PC-9 (cell line): ENCODE measurements around the gene PYGB. TPM values are rescaled to one million over a fixed set of nuclear protein-coding genes. Genes with fewer than 3 reads are reported as not detected.
A peak's percentile ranks its signal among the peaks of the same experiment; 100 is the strongest.

ENCODE experiments used
- BruUV-seq: library from RNA; stranded (reverse); fragments of 400-500 nt; replicated peaks from 2 replicates; lab custom pipeline; 2021; lab: Mats Ljungman, UMichigan
- CTCF ChIA-PET: fragments of 300-600 bp; sonication (Branson Sonifier 250); formaldehyde crosslinking; loops from one replicate; lab custom pipeline; 2022; ENCODE audit warnings: antibody characterized with exemption; lab: Charles Lee
- POLR2A ChIA-PET: fragments of 300-600 bp; sonication (Branson Sonifier 250); formaldehyde crosslinking; loops from one replicate; lab custom pipeline; 2022; ENCODE audit warnings: antibody characterized with exemption; ENCODE audit not compliant: unreplicated experiment; lab: Charles Lee
- DNase-seq, 2 experiments: peaks; one replicate each; pipeline versions ENCODE4 v3.0.0 to v3.0.0-alpha.2; 2015 to 2022; ENCODE audit warnings: mixed read lengths in 1 of 2
- H2AFZ ChIP-seq: fragments of 200-600 bp; sonication (generic); 2 replicates; pipeline ENCODE4 v1.8.1; 2017; ENCODE audit warnings: antibody characterized with exemption
- H3F3A ChIP-seq: fragments of 200-600 bp; sonication (generic); 2 replicates; pipeline ENCODE4 v1.8.1; 2017; ENCODE audit warnings: antibody characterized with exemption, mild to moderate bottlenecking, low read depth; ENCODE audit not compliant: insufficient read depth
- H3K27ac ChIP-seq: fragments of 200-600 bp; sonication (generic); 2 replicates; pipeline ENCODE4 v1.6.1; 2016; ENCODE audit warnings: mixed run types
- H3K27me3 ChIP-seq: fragments of 200-600 bp; sonication (generic); 2 replicates; pipeline ENCODE4 v1.6.1; 2016; ENCODE audit warnings: low read depth, mixed run types; ENCODE audit not compliant: insufficient read depth
- H3K36me3 ChIP-seq: fragments of 200-600 bp; sonication (generic); 2 replicates; pipeline ENCODE4 v1.6.1; 2016; ENCODE audit warnings: low read depth, mixed run types
- H3K4me1 ChIP-seq: fragments of 200-600 bp; sonication (generic); replicated peaks from 2 replicates; pipeline ENCODE4 v1.6.1; 2016; ENCODE audit warnings: mixed run types; ENCODE audit not compliant: insufficient read depth
- H3K4me2 ChIP-seq: fragments of 200-600 bp; sonication (generic); 2 replicates; pipeline ENCODE4 v1.6.1; 2017; ENCODE audit warnings: mixed run types
- H3K4me3 ChIP-seq: fragments of 200-600 bp; sonication (generic); 2 replicates; pipeline ENCODE4 v1.6.1; 2016; ENCODE audit warnings: mixed run types
- H3K79me2 ChIP-seq: fragments of 200-600 bp; sonication (generic); 2 replicates; pipeline ENCODE4 v1.6.1; 2017; ENCODE audit warnings: low read depth, mixed run types
- H3K9me2 ChIP-seq: fragments of 200-600 bp; sonication (generic); 2 replicates; pipeline ENCODE4 v1.8.1; 2017; ENCODE audit warnings: mild to moderate bottlenecking; ENCODE audit not compliant: insufficient read depth
- H3K9me3 ChIP-seq: fragments of 200-600 bp; sonication (generic); 2 replicates; pipeline ENCODE4 v1.8.1; 2016; ENCODE audit warnings: low read depth; ENCODE audit not compliant: insufficient read depth
- H4K20me1 ChIP-seq: fragments of 200-600 bp; sonication (generic); 2 replicates; pipeline ENCODE4 v1.8.1; 2017; ENCODE audit not compliant: insufficient read depth
- EZH2 ChIP-seq: fragments of 200-600 bp; sonication (generic); IDR thresholded peaks from 2 replicates; pipeline ENCODE4 v1.8.0; 2017; ENCODE audit warnings: antibody characterized with exemption, low read depth
- intact Hi-C: fragments of 100-400 bp; cut with micrococcal nuclease; formaldehyde crosslinking; loops from one replicate; pipeline ENCODE4 v1.10.0; 2022; ENCODE audit not compliant: unreplicated experiment
- total RNA-seq: library from RNA; stranded (reverse); gene quantifications from 2 replicates; pipeline ENCODE4 v1.2.3, GENCODE V29; 2021
- TF ChIP-seq, protein P1 (sequence below): fragments of 200-600 bp; sonication (generic); conservative IDR thresholded peaks from 2 replicates; pipeline ENCODE4 v1.6.1; 2017; ENCODE audit warnings: mixed run types, antibody characterized with exemption, mild to moderate bottlenecking, moderate library complexity

Gene PYGB
- total RNA-seq, 1 experiment from 2014 or later, result 133 TPM

DNA sequence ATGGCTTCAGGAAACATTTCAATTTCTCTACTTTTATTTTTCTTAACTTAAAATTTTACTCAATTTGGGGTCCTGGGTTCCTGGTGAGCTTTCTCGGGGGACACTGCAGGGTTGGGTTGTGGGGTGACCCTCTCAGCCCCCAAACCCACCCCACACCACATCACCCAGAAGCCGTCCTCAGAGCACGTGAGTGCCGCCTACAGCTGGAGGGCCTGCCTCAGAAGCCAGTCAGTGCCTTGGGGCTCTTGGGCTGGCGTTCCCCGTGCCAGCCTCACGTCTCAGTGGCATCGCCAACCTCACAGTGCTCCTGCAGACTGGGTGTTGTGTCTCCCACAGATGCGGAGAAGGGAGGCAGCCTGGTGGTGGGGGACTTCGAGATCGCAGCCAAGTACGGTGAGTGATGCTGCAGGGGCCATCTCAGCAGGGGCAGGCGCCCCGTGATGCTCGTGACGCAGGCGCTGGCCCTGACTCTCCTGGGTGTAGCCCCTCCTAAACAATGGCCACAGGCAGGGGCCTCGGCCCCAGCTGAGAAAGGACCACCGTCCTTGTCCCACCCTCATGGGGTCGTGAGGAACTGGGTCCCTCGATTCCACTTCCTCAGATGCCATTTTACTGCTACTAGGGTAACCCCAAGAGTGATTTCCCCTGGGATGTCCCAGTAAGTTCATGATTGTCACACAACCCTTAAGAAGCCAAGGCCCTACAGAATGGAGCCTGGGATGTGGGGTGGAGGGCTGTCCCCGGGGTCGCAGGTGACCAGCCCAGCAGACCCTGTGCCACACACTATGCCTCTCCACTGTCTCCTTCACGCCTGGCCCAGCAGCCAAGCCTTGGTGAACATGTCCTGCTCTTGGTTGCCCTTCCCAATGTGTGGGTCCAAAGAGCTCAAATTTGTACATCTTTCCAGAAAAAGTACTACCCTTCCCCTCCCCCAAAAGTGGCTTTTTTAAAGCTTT lies 23.8 kb upstream of the PYGB start:
- no peak for DNase-seq
- intact Hi-C loops, result no loop called here
- Histone ChIP-seq H2AFZ (no peak overlapping the region), H3K79me2 (peaks cover 16% of the 10 kb centered on the region), H3F3A (peaks cover 38% of the 10 kb centered on the region), H3K27ac (peak overlapping the region; percentile 97), H3K36me3 (no peaks in the 10 kb centered on the region), H3K4me3 (peak overlapping the region; percentile 20; the same call in 1 of the 2 replicates), H3K4me1 (peaks cover 52% of the 10 kb centered on the region), H3K4me2 (peak overlapping the region; percentile 65), H3K9me3 (no peaks in the 10 kb centered on the region), H4K20me1 (no peaks in the 10 kb centered on the region), H3K9me2 (no peaks in the 10 kb centered on the region), H3K27me3 (no peaks in the 10 kb centered on the region)
- TSS peak; percentile 52 for BruUV-seq
- TF ChIP-seq, protein P1, sequence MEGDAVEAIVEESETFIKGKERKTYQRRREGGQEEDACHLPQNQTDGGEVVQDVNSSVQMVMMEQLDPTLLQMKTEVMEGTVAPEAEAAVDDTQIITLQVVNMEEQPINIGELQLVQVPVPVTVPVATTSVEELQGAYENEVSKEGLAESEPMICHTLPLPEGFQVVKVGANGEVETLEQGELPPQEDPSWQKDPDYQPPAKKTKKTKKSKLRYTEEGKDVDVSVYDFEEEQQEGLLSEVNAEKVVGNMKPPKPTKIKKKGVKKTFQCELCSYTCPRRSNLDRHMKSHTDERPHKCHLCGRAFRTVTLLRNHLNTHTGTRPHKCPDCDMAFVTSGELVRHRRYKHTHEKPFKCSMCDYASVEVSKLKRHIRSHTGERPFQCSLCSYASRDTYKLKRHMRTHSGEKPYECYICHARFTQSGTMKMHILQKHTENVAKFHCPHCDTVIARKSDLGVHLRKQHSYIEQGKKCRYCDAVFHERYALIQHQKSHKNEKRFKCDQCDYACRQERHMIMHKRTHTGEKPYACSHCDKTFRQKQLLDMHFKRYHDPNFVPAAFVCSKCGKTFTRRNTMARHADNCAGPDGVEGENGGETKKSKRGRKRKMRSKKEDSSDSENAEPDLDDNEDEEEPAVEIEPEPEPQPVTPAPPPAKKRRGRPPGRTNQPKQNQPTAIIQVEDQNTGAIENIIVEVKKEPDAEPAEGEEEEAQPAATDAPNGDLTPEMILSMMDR, result no peak
- TF ChIP-seq EZH2, result no peak
- ChIA-PET CTCF (interaction anchor here (0.6 to 1.6 kb wide), 8 partner anchors 9 to 315 kb away, joined by 3 to 22 read pairs (median 4); partner anchors contain the start of gene PYGB), POLR2A (interaction anchor here (0.6 to 1.7 kb wide), 5 partner anchors 9 to 29 kb away, joined by 4 to 18 read pairs (median 5); partner anchors contain the start of genes ENTPD6 and PYGB)

DNA sequence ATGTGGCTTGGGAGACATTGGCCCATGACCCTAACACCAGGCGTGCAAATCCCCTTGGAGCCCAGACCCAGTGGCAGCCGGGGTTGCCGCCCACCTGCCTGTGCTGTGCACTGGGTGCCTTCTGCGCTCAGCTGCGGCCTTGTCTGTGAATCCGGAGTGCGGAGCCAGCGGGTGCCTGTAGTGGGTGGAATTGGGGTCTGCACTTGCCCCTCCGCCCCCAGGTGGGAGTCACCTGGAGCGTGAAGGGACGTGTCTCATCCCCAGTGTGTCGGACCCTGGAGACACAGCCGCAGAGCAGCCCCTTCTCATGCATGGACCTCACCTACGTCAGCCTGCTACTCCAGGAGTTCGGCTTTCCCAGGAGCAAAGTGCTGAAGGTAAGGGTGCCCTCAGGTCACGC lies 22.9 kb upstream of the PYGB start:
- no peaks in the 10 kb centered on the region for H3K9me3 ChIP-seq
- H3K4me3 ChIP-seq, result no peak overlapping the region
- intact Hi-C loops, result no loop called here
- no peak overlapping the region for H2AFZ ChIP-seq
- DNase-seq, result no peak
- peaks cover 38% of the 10 kb centered on the region for H3F3A ChIP-seq
- BruUV-seq, result no TSS peak
- H3K79me2 ChIP-seq, result peaks cover 16% of the 10 kb centered on the region
- POLR2A ChIA-PET, result no interaction called here
- TF ChIP-seq EZH2, result no peak
- TF ChIP-seq, protein P1, result no peak
- H3K4me2 ChIP-seq, result peak overlapping the region; percentile 65; the same call in 1 of the 2 replicates
- H3K27me3 ChIP-seq, result no peaks in the 10 kb centered on the region
- H3K27ac ChIP-seq, result peak overlapping the region; percentile 97
- H3K36me3 ChIP-seq, result no peaks in the 10 kb centered on the region
- H3K9me2 ChIP-seq, result no peaks in the 10 kb centered on the region
- CTCF ChIA-PET, result no interaction called here
- peaks cover 52% of the 10 kb centered on the region for H3K4me1 ChIP-seq
- H4K20me1 ChIP-seq, result no peaks in the 10 kb centered on the region

DNA sequence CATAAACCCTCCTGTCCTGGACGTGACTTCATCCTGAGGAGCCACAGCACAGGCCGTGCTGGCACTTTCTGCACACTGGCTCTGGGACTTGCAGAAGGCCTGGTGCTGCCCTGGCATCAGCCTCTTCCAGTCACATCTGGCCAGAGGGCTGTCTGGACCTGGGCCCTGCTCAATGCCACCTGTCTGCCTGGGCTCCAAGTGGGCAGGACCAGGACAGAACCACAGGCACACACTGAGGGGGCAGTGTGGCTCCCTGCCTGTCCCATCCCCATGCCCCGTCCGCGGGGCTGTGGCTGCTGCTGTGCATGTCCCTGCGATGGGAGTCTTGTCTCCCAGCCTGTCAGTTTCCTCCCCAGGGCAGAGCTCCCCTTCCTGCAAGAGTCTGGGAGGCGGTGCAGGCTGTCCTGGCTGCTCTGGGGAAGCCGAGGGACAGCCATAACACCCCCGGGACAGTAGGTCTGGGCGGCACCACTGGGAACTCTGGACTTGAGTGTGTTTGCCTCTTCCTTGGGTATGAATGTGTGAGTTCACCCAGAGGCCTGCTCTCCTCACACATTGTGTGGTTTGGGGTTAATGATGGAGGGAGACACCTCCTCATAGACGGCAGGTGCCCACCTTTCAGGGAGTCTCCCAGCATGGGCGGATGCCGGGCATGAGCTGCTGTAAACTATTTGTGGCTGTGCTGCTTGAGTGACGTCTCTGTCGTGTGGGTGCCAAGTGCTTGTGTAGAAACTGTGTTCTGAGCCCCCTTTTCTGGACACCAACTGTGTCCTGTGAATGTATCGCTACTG lies 22.0 kb upstream of the PYGB start:
- no peak overlapping the region for H3K4me2 ChIP-seq
- TF ChIP-seq EZH2, result no peak
- TF ChIP-seq, protein P1, result no peak
- DNase-seq, result no peak
- H3F3A ChIP-seq, result peaks cover 38% of the 10 kb centered on the region
- no peaks in the 10 kb centered on the region for H3K27me3 ChIP-seq
- H4K20me1 ChIP-seq, result no peaks in the 10 kb centered on the region
- ChIA-PET CTCF (interaction anchor here (0.6 kb wide), 1 partner anchor 73 kb away, joined by 4 read pairs; no protein-coding TSS in a partner anchor), POLR2A (interaction anchor here (0.7 kb wide), 1 partner anchor 24 kb away, joined by 3 read pairs; no protein-coding TSS in a partner anchor)
- peaks cover 52% of the 10 kb centered on the region for H3K4me1 ChIP-seq
- intact Hi-C loops, result no loop called here
- H3K9me2 ChIP-seq, result no peaks in the 10 kb centered on the region
- H3K27ac ChIP-seq, result no peak overlapping the region
- no peaks in the 10 kb centered on the region for H3K9me3 ChIP-seq
- no peak overlapping the region for H2AFZ ChIP-seq
- no TSS peak for BruUV-seq
- no peaks in the 10 kb centered on the region for H3K36me3 ChIP-seq
- no peak overlapping the region for H3K4me3 ChIP-seq
- H3K79me2 ChIP-seq, result peaks cover 16% of the 10 kb centered on the region
